WTC11 (cell line): ENCODE data around the gene TNFRSF14. TPM values are rescaled to one million over a fixed set of nuclear protein-coding genes. Genes with fewer than 3 reads are reported as not detected.

Experiments used
- ATAC-seq: fragments of 200-7000 bp; cut with Tn5 transposase; 2 replicates; pipeline ENCODE4 v1.10.0; 2021; ENCODE audit warnings: mild to moderate bottlenecking, moderate library complexity
- CTCF ChIA-PET: fragments of 300-600 bp; sonication (Branson Sonifier 250); formaldehyde crosslinking; loops from one replicate; lab custom pipeline; 2021; ENCODE audit warnings: antibody characterized with exemption; lab: Charles Lee
- POLR2A ChIA-PET: fragments of 350-600 bp; sonication (Branson Sonifier 250); formaldehyde crosslinking; loops from one replicate; lab custom pipeline; 2021; ENCODE audit warnings: antibody characterized with exemption; lab: Charles Lee
- DNase-seq: peaks from one replicate; pipeline ENCODE4 v3.0.0; 2021; ENCODE audit warnings: low spot score
- H3K27ac Mint-ChIP-seq: 2 replicates; pipeline ENCODE4 v1.8.0; 2021; ENCODE audit warnings: mixed read lengths
- H3K27me3 Mint-ChIP-seq: 2 replicates; pipeline ENCODE4 v1.8.0; 2021; ENCODE audit warnings: low read depth, mild to moderate bottlenecking, moderate library complexity, mixed read lengths
- H3K36me3 Mint-ChIP-seq: 2 replicates; pipeline ENCODE4 v1.8.0; 2021; ENCODE audit warnings: mixed read lengths
- H3K4me1 Mint-ChIP-seq: 2 replicates; pipeline ENCODE4 v1.8.0; 2022; ENCODE audit warnings: mixed read lengths
- H3K4me3 Mint-ChIP-seq: 2 replicates; pipeline ENCODE4 v1.8.0; 2021; ENCODE audit warnings: mild to moderate bottlenecking, moderate library complexity, mixed read lengths
- H3K9me3 Mint-ChIP-seq: 2 replicates; pipeline ENCODE4 v1.8.0; 2021; ENCODE audit warnings: mixed read lengths
- ARID4B ChIP-seq: sonication (generic); formaldehyde crosslinking; IDR thresholded peaks from 2 replicates; pipeline ENCODE4 v1.8.0; 2023; ENCODE audit warnings: missing genetic modification reagents, mild to moderate bottlenecking, borderline replicate concordance
- ATF6 ChIP-seq: sonication (generic); formaldehyde crosslinking; IDR thresholded peaks from 2 replicates; pipeline ENCODE4 v1.8.1; 2023; ENCODE audit warnings: mild to moderate bottlenecking, missing genetic modification reagents
- CTCF ChIP-seq: fragments of 200-600 bp; IDR thresholded peaks from 2 replicates; pipeline ENCODE4 v1.8.0; 2022; ENCODE audit warnings: antibody characterized with exemption
- ELF4 ChIP-seq: sonication (generic); formaldehyde crosslinking; IDR thresholded peaks from 2 replicates; pipeline ENCODE4 v1.8.1; 2022; ENCODE audit warnings: low read depth, mild to moderate bottlenecking, moderate library complexity, missing genetic modification reagents
- OVOL2 ChIP-seq: fragments of 250-450 bp; sonication (Bioruptor Pico); IDR thresholded peaks from 2 replicates; pipeline ENCODE4 v1.9.0; 2021; ENCODE audit warnings: mild to moderate bottlenecking, borderline replicate concordance
- ZNF423 ChIP-seq: fragments of 250-450 bp; sonication (Bioruptor Pico); IDR thresholded peaks from 2 replicates; pipeline ENCODE4 v2.1.2; 2022; ENCODE audit warnings: mild to moderate bottlenecking, moderate library complexity
- ZNF512 ChIP-seq: sonication (generic); formaldehyde crosslinking; IDR thresholded peaks from 2 replicates; pipeline ENCODE4 v1.8.1; 2022; ENCODE audit warnings: missing genetic modification reagents, borderline replicate concordance
- total RNA-seq: library from RNA; stranded (reverse); gene quantifications from 3 replicates; pipeline ENCODE4 v1.2.3, GENCODE V29; 2021
- TF ChIP-seq, protein P1 (sequence below): sonication (generic); formaldehyde crosslinking; IDR thresholded peaks from 2 replicates; pipeline ENCODE4 v1.8.1; 2023; ENCODE audit warnings: mild to moderate bottlenecking, missing genetic modification reagents
- TF ChIP-seq, protein P2 (sequence below): fragments of 250-450 bp; sonication (Bioruptor Pico); IDR thresholded peaks from 2 replicates; pipeline ENCODE4 v1.8.0; 2021; ENCODE audit warnings: mild to moderate bottlenecking

The TNFRSF14 gene
- total RNA-seq, 1 experiment from 2014 or later, result 0.87 TPM

GRCh38 chr1:2543543-2544092 lies 12.6 kb upstream of the TNFRSF14 start:
- ATAC-seq (no peak), DNase-seq (no peak)
- Mint-ChIP-seq H3K9me3 (no peaks in the 10 kb centered on the region), H3K36me3 (no peaks in the 10 kb centered on the region), H3K4me3 (no peak overlapping the region), H3K27ac (no peak overlapping the region), H3K27me3 (peaks cover 24% of the 10 kb centered on the region), H3K4me1 (peaks cover 2% of the 10 kb centered on the region; the same call in 1 of the 2 replicates)
- ChIA-PET POLR2A (no interaction called here), CTCF (interaction anchor here (0.8 to 1.5 kb wide), 2 partner anchors 8 to 18 kb away, joined by 3 to 7 read pairs; partner anchors contain the start of gene PANK4)
- peak; percentile 88 for TF ChIP-seq ZNF423 (CRISPR knock-in tag)
- TF ChIP-seq, protein P1, sequence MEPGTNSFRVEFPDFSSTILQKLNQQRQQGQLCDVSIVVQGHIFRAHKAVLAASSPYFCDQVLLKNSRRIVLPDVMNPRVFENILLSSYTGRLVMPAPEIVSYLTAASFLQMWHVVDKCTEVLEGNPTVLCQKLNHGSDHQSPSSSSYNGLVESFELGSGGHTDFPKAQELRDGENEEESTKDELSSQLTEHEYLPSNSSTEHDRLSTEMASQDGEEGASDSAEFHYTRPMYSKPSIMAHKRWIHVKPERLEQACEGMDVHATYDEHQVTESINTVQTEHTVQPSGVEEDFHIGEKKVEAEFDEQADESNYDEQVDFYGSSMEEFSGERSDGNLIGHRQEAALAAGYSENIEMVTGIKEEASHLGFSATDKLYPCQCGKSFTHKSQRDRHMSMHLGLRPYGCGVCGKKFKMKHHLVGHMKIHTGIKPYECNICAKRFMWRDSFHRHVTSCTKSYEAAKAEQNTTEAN (CRISPR knock-in tag), result no peak

DNA sequence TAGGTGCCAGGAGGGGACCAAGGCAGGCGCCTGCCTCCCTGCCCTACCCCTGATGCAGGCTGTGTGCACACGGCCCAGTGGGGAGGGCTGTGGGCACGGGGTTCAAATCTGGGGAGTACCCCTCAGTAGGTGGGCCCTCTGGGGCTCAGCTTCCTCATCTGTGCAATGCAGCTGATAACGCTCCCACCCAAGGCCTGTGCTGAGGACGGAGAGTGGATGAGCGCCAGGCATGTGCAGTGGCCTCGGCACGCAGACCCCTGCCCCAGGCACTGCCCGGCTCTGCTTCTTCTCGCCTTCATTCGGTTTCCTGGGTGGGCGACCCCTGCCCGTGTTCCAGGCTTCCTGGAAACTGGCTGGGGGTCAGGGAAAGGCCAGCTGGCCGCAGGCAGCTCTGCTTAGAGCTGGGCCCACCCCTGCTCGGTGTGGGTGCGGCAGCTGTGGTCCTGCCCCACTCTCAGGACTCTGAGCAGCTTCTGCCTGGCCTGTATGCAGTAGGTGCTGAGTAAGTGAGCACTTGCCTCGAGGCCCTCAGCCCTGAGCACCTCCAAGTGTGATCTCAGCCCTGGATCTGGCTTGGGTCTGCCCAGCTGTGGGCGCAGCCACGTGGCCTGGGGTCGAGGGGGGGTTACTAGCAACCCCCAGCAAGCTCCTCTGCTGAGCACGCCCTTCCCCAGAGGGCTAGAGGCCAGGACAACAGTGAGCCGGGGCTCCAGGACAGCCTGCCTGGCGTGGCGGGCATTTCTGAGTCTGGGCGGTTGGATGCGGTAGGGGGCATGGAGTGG lies 11.9 kb upstream of the TNFRSF14 start:
- peaks cover 18% of the 10 kb centered on the region for H3K27me3 Mint-ChIP-seq
- no peak overlapping the region for H3K27ac Mint-ChIP-seq
- DNase-seq (no peak), ATAC-seq (no peak)
- H3K4me1 Mint-ChIP-seq, result peaks cover 3% of the 10 kb centered on the region; the same call in 1 of the 2 replicates
- H3K36me3 Mint-ChIP-seq, result no peaks in the 10 kb centered on the region
- CTCF ChIA-PET, result interaction anchor here (0.8 to 1.5 kb wide), 2 partner anchors 9 to 18 kb away, joined by 3 to 7 read pairs; partner anchors contain the start of gene PANK4
- no peak for TF ChIP-seq ATF6 (CRISPR knock-in tag)
- TF ChIP-seq ELF4, result no peak
- TF ChIP-seq OVOL2 (CRISPR knock-in tag), result no peak
- TF ChIP-seq, protein P2, sequence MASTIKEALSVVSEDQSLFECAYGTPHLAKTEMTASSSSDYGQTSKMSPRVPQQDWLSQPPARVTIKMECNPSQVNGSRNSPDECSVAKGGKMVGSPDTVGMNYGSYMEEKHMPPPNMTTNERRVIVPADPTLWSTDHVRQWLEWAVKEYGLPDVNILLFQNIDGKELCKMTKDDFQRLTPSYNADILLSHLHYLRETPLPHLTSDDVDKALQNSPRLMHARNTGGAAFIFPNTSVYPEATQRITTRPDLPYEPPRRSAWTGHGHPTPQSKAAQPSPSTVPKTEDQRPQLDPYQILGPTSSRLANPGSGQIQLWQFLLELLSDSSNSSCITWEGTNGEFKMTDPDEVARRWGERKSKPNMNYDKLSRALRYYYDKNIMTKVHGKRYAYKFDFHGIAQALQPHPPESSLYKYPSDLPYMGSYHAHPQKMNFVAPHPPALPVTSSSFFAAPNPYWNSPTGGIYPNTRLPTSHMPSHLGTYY (CRISPR knock-in tag), result no peak
- no peak for TF ChIP-seq CTCF
- no peak for TF ChIP-seq ARID4B (CRISPR knock-in tag)
- no peak for TF ChIP-seq ZNF512 (CRISPR knock-in tag)
- POLR2A ChIA-PET, result interaction anchor here (0.6 kb wide), 1 partner anchor 1234 kb away, joined by 3 read pairs; no protein-coding TSS in a partner anchor
- H3K4me3 Mint-ChIP-seq, result no peak overlapping the region
- H3K9me3 Mint-ChIP-seq, result no peaks in the 10 kb centered on the region
